ENCODE measurements around the gene CDH12.
"Not testable (repeated sequence)": the region's sequence is repeated elsewhere in the genome, so short reads cannot be mapped to it uniquely, and the experiment has no call there.

DNA sequence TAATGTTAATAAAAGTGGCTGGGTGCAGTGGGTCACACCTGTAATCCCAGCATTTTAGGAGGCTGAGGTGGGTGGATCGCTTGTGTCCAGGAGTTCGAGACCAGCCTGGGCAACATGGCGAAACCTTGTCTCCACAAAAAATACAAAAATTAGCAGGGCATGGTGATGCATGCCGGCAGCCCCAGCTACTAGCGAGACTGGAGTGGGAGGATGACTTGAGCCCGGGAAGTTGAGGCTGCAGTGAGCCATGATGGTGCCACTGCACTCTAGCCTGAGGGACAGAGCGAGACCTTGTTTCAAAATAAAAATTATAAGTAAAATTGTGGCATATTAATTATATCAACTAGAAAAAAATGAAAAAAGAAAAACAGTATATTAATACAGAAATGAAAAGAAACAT lies 336.6 kb downstream of the CDH12 start:
- TF ChIP-seq CTCF (IDR thresholded peaks at IDR 0.05; ENCODE audit: low read depth, low read length); EZH2phosphoT487 (IDR thresholded peaks at IDR 0.05; ENCODE audit: low read depth): not testable (repeated sequence)
